A673 (cell line): ENCODE measurements around the gene ORC1. TPM values are rescaled to one million over a fixed set of nuclear protein-coding genes. Genes with fewer than 3 reads are reported as not detected.

Experiments
- BruUV-seq: library from RNA; stranded (reverse); fragments of 400-500 nt; replicated peaks from 2 replicates; lab custom pipeline; 2021; lab: Mats Ljungman, UMichigan
- CTCF ChIA-PET: fragments of 300-600 bp; sonication (Branson Sonifier 250); formaldehyde crosslinking; loops from one replicate; lab custom pipeline; 2022; ENCODE audit warnings: antibody characterized with exemption; lab: Charles Lee
- POLR2A ChIA-PET: fragments of 300-600 bp; sonication (Branson Sonifier 250); formaldehyde crosslinking; loops from one replicate; lab custom pipeline; 2022; ENCODE audit warnings: antibody characterized with exemption; ENCODE audit not compliant: low non-redundant PET; lab: Charles Lee
- DNase-seq: peaks from one replicate; pipeline ENCODE4 v3.0.0-alpha.2; 2015; ENCODE audit warnings: low spot score
- H3K27ac ChIP-seq: fragments of 200-600 bp; sonication (generic); 2 replicates; pipeline ENCODE4 v1.5.1; 2016; ENCODE audit warnings: mixed run types, low read depth, mild to moderate bottlenecking, mixed read lengths, antibody characterized with exemption, low read length; ENCODE audit not compliant: poor library complexity, severe bottlenecking
- H3K27me3 ChIP-seq: fragments of 200-600 bp; sonication (generic); replicated peaks from 2 replicates; pipeline ENCODE4 v1.6.1; 2017; ENCODE audit warnings: mixed run types, low read depth, mild to moderate bottlenecking, mixed read lengths, antibody characterized with exemption, low read length; ENCODE audit not compliant: insufficient read depth, poor library complexity
- H3K36me3 ChIP-seq: fragments of 200-600 bp; sonication (generic); 2 replicates; pipeline ENCODE4 v1.6.1; 2016; ENCODE audit warnings: mixed run types, mild to moderate bottlenecking, mixed read lengths, antibody characterized with exemption, low read length; ENCODE audit not compliant: insufficient read depth, poor library complexity, severe bottlenecking
- H3K4me1 ChIP-seq: fragments of 200-600 bp; sonication (generic); 2 replicates; pipeline ENCODE4 v1.6.1; 2017; ENCODE audit warnings: mixed run types, mild to moderate bottlenecking, mixed read lengths, antibody characterized with exemption, low read length; ENCODE audit not compliant: insufficient read depth, poor library complexity, severe bottlenecking
- H3K4me3 ChIP-seq: fragments of 200-600 bp; sonication (generic); 2 replicates; pipeline ENCODE4 v1.5.1; 2016; ENCODE audit warnings: low read depth, mixed run types, mild to moderate bottlenecking, mixed read lengths, low read length; ENCODE audit not compliant: poor library complexity, severe bottlenecking
- H3K9me3 ChIP-seq: fragments of 200-600 bp; sonication (generic); 2 replicates; pipeline ENCODE4 v1.6.1; 2016; ENCODE audit warnings: mixed run types, low read depth, mild to moderate bottlenecking, mixed read lengths, antibody characterized with exemption, low read length; ENCODE audit not compliant: poor library complexity, severe bottlenecking
- EZH2 ChIP-seq: fragments of 200-600 bp; sonication (generic); IDR thresholded peaks from 2 replicates; pipeline ENCODE4 v1.6.1; 2017; ENCODE audit warnings: borderline replicate concordance, low read depth, mild to moderate bottlenecking, mixed read lengths, antibody characterized with exemption, low read length; ENCODE audit not compliant: poor library complexity, severe bottlenecking
- intact Hi-C: fragments of 100-400 bp; cut with micrococcal nuclease; formaldehyde crosslinking; loops from one replicate; pipeline ENCODE4 v1.10.0; 2022; ENCODE audit not compliant: unreplicated experiment
- total RNA-seq: library from RNA; stranded (reverse); gene quantifications from 2 replicates; pipeline ENCODE4 v1.2.3, GENCODE V29; 2021
- TF ChIP-seq, protein P1 (sequence below): fragments of 300-800, 200-600 bp; sonication (generic); conservative IDR thresholded peaks from 2 replicates; pipeline ENCODE4 v1.5.1; 2017; ENCODE audit warnings: low read depth, mild to moderate bottlenecking, antibody characterized with exemption, low read length, moderate library complexity, mixed read lengths

ORC1 gene
- total RNA-seq, 1 experiment from 2014 or later: 54.0 TPM

DNA sequence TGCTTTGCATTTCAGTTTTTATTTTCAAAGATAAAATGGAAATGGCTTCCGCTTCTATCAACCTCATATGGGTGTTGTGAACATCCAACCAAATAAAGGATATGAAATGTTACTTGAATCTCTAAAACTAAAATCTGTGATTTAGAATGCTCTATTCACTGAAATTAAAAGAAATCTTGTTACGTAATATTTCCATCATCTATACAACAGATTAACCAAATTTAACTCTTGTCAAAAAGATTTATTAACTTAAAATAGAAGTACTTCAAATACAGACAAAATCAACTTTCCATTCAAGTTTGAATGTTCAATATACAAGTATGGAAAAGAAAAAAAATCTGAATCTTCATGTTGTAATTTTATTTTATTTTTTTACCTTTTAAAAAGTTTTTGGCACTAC is 18.8 kb upstream of the ORC1 start:
- intact Hi-C loops: loop anchor here (5.0 kb wide), 1 partner anchor 129 kb away; the partner anchor contains the start of gene TUT4
- Histone ChIP-seq H3K36me3 (peaks cover 53% of the 10 kb centered on the region), H3K4me1 (peaks cover 29% of the 10 kb centered on the region), H3K4me3 (no peak overlapping the region), H3K27me3 (no peaks in the 10 kb centered on the region), H3K9me3 (no peaks in the 10 kb centered on the region), H3K27ac (no peak overlapping the region)
- no TSS peak for BruUV-seq
- CTCF ChIA-PET: no interaction called here
- DNase-seq: no peak
- POLR2A ChIA-PET: no interaction called here
- no peak for TF ChIP-seq EZH2
- TF ChIP-seq, protein P1, sequence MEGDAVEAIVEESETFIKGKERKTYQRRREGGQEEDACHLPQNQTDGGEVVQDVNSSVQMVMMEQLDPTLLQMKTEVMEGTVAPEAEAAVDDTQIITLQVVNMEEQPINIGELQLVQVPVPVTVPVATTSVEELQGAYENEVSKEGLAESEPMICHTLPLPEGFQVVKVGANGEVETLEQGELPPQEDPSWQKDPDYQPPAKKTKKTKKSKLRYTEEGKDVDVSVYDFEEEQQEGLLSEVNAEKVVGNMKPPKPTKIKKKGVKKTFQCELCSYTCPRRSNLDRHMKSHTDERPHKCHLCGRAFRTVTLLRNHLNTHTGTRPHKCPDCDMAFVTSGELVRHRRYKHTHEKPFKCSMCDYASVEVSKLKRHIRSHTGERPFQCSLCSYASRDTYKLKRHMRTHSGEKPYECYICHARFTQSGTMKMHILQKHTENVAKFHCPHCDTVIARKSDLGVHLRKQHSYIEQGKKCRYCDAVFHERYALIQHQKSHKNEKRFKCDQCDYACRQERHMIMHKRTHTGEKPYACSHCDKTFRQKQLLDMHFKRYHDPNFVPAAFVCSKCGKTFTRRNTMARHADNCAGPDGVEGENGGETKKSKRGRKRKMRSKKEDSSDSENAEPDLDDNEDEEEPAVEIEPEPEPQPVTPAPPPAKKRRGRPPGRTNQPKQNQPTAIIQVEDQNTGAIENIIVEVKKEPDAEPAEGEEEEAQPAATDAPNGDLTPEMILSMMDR: no peak

DNA sequence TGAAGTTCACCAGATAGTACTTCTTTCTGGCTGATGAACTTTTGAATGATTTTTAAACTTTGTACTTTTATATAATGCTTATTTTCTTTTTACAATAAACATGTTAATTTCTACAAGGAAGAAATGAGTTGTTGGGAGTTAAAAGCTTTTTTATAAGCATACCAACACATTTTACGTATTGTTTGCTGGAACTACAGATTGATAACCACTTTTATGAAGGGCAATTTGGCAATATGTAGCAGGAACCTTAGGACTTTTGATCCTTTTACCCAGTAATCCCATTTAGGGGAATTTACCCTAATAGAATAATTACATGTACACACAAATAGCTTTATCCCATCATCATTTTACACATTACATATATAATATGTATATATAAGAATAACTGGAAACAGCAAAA is 16.5 kb upstream of the ORC1 start:
- Histone ChIP-seq H3K4me1 (peaks cover 20% of the 10 kb centered on the region), H3K4me3 (no peak overlapping the region), H3K27me3 (no peaks in the 10 kb centered on the region), H3K27ac (no peak overlapping the region), H3K36me3 (peaks cover 71% of the 10 kb centered on the region), H3K9me3 (no peaks in the 10 kb centered on the region)
- intact Hi-C loops: loop anchor here (5.0 kb wide), 1 partner anchor 132 kb away; the partner anchor contains the start of gene TUT4
- no TSS peak for BruUV-seq
- no peak for DNase-seq
- CTCF ChIA-PET: no interaction called here
- POLR2A ChIA-PET: interaction anchor here (0.6 kb wide), 1 partner anchor 1986 kb away, joined by 3 read pairs; no protein-coding TSS in a partner anchor
- TF ChIP-seq EZH2: no peak

DNA sequence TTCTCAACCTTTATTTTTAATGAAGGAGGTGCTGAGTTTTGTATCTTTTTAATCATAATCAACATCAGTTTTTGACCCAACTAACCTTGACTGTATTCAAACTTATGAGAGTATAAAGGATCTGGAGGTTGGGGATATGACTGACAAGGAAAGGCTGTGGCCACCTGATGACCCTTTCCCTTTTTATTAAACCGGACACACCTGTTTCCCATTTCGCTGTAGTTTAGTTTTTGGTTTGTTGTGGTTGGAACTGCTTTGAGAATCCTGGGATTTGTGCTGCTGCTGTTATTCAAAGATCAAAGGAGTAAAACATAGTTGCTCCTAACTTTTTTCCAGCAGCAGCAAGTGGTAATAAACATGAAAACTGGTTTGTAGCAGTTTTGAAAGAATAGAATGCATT is 12.6 kb upstream of the ORC1 start:
- DNase-seq: no peak
- Histone ChIP-seq H3K36me3 (peaks cover 80% of the 10 kb centered on the region), H3K27me3 (no peaks in the 10 kb centered on the region), H3K4me3 (no peak overlapping the region), H3K9me3 (no peaks in the 10 kb centered on the region), H3K4me1 (no peaks in the 10 kb centered on the region), H3K27ac (no peak overlapping the region)
- no TSS peak for BruUV-seq
- intact Hi-C loops: no loop called here
- TF ChIP-seq, protein P1: no peak
- TF ChIP-seq EZH2: no peak
- ChIA-PET POLR2A (no interaction called here), CTCF (no interaction called here)

DNA sequence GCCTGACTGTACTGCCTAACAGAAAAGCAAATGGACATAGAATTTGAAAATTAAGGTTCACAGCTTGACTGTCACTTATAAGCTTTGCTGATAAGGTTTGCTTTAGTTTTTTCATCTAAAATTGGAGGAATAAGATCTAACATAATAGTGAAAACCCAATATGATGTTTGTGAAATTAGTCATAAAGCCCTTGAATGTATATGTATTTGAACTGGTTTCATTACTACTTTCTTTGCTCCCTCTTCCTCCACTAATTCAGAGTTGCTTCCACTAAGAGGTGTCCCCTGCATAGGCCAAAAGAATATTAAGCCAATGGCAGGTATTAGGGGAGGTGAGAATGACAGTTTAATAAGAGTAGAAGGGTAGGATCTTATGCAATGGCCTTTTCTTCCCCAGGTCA is 10.7 kb upstream of the ORC1 start:
- ChIA-PET CTCF (no interaction called here), POLR2A (no interaction called here)
- no peak for DNase-seq
- BruUV-seq: no TSS peak
- H3K9me3 ChIP-seq: no peaks in the 10 kb centered on the region
- H3K36me3 ChIP-seq: peaks cover 79% of the 10 kb centered on the region
- no peaks in the 10 kb centered on the region for H3K4me1 ChIP-seq
- no peaks in the 10 kb centered on the region for H3K27me3 ChIP-seq
- TF ChIP-seq, protein P1: no peak
- TF ChIP-seq EZH2: no peak
- H3K4me3 ChIP-seq: no peak overlapping the region
- H3K27ac ChIP-seq: no peak overlapping the region
- intact Hi-C loops: no loop called here
